Measurements from ENCODE around the gene COL26A1.

DNA sequence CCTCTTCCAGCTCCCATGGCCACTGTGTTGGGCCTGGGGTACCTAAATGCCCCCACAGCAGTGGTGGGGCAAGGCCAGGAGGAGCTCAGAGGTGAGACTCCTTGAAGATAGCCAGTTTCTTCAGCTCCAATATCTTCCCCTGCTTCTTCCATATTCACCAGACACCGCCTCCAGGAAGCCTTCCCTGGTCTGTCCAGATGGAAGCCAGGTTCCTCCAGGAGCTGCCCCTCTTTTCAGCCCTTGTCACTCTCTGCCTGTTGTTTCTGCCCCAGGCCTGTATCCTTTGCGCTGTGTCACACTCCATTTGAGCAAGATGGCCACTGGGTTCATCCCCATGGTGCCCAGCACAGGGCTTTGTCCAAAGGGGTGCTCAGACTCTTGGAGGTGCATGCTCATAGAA is 138.7 kb downstream of the COL26A1 start:
- TF ChIP-seq, protein P1, sequence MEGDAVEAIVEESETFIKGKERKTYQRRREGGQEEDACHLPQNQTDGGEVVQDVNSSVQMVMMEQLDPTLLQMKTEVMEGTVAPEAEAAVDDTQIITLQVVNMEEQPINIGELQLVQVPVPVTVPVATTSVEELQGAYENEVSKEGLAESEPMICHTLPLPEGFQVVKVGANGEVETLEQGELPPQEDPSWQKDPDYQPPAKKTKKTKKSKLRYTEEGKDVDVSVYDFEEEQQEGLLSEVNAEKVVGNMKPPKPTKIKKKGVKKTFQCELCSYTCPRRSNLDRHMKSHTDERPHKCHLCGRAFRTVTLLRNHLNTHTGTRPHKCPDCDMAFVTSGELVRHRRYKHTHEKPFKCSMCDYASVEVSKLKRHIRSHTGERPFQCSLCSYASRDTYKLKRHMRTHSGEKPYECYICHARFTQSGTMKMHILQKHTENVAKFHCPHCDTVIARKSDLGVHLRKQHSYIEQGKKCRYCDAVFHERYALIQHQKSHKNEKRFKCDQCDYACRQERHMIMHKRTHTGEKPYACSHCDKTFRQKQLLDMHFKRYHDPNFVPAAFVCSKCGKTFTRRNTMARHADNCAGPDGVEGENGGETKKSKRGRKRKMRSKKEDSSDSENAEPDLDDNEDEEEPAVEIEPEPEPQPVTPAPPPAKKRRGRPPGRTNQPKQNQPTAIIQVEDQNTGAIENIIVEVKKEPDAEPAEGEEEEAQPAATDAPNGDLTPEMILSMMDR (IDR thresholded peaks at IDR 0.05; ENCODE audit: insufficient read depth, low read length): no peak
- TF ChIP-seq POLR2AphosphoS5 (IDR thresholded peaks at IDR 0.05; ENCODE audit: low read depth) (no peak), SPI1 (IDR thresholded peaks at IDR 0.05; ENCODE audit: borderline replicate concordance, low read depth) (no peak)
- TF ChIP-seq, protein P2, sequence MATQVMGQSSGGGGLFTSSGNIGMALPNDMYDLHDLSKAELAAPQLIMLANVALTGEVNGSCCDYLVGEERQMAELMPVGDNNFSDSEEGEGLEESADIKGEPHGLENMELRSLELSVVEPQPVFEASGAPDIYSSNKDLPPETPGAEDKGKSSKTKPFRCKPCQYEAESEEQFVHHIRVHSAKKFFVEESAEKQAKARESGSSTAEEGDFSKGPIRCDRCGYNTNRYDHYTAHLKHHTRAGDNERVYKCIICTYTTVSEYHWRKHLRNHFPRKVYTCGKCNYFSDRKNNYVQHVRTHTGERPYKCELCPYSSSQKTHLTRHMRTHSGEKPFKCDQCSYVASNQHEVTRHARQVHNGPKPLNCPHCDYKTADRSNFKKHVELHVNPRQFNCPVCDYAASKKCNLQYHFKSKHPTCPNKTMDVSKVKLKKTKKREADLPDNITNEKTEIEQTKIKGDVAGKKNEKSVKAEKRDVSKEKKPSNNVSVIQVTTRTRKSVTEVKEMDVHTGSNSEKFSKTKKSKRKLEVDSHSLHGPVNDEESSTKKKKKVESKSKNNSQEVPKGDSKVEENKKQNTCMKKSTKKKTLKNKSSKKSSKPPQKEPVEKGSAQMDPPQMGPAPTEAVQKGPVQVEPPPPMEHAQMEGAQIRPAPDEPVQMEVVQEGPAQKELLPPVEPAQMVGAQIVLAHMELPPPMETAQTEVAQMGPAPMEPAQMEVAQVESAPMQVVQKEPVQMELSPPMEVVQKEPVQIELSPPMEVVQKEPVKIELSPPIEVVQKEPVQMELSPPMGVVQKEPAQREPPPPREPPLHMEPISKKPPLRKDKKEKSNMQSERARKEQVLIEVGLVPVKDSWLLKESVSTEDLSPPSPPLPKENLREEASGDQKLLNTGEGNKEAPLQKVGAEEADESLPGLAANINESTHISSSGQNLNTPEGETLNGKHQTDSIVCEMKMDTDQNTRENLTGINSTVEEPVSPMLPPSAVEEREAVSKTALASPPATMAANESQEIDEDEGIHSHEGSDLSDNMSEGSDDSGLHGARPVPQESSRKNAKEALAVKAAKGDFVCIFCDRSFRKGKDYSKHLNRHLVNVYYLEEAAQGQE (IDR thresholded peaks at IDR 0.05; ENCODE audit: insufficient replicate concordance, low read depth): no peak
